ENCODE data around the gene TNP1.
A peak's percentile ranks its signal among the peaks of the same experiment; 100 is the strongest.

The TNP1 gene

DNA sequence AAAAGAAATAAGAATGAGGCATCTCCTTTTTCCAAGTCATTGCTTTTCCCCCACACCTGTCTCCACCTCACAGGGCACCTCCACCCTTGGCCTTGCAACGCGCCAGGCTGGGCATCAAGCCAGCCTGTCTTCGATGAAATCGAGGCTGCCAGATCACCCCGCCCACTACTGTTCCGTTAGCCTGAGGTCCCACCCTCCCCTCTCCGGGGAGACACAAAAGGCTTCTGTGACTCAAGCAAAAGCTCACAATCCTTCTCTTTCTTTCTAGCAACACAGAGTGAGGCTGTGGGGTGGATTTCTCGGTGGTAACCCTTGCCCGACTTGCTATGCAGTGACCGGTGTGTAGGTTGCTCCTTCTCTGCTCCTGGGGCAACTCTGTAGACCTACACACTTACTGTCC, 9.9 kb downstream of the TNP1 start:
- Histone ChIP-seq H3K27ac (no peak overlapping the region), H4K20me1 (no peaks in the 10 kb centered on the region), H3K4me3 (no peak overlapping the region), H3K4me1 (0 out of 2 replicates have a peak, but pooled peaks cover 5% of the 10 kb centered on the region), H3K36me3 (no peaks in the 10 kb centered on the region), H3K9me3 (no peaks in the 10 kb centered on the region), H3K27me3 (no peaks in the 10 kb centered on the region), H3K4me2 (no peak overlapping the region), H3K9ac (no peak overlapping the region)
- TF ChIP-seq Cebpa-rat (IDR thresholded peaks at IDR 0.05) = no peak

DNA sequence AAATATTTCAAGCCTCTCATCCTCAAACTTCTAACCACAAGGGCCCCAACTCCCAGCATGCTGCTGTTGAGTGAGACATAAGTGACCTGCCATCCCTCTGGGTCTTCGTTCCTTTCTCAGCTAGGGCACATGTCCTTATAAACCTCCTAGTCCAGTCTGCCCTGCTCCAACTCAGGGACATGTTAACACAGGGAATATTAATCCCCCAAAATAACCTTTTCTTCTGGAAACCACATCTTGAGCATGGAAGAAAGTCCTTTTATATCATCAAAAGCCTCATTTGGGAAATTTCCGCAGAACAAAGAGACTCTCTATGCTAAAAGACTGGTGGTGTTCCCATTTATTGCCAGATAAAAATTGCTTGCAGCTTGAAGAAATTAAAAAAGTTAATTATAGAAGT, 14.4 kb downstream of the TNP1 start:
- Histone ChIP-seq H3K36me3 (no peaks in the 10 kb centered on the region), H3K9me3 (no peaks in the 10 kb centered on the region), H3K4me2 (no peak overlapping the region), H4K20me1 (no peaks in the 10 kb centered on the region), H3K27ac (no peak overlapping the region), H3K9ac (no peak overlapping the region), H3K4me3 (no peak overlapping the region), H3K4me1 (no peaks in the 10 kb centered on the region), H3K27me3 (no peaks in the 10 kb centered on the region)
- no peak for TF ChIP-seq Cebpa-rat (IDR thresholded peaks at IDR 0.05)

DNA sequence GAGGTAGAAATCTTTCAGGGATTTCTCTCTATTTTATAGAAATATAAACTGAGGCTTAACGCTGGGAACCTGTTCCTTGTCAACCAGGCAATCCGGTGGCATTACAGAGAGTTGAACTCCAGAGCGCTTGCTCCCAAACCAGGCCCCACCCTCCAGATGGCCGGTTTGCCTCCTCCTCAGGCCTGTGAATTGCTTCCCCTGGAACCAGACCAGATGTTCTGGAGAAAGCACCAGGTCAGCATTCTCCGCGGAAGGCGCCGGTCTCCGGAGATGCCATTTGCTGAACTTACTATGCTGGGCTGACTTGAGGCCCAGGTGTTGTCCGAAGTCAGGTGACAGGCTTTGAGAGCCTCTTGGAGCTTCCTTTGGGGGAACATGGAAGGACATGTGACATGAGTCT, 17.2 kb downstream of the TNP1 start:
- H3K4me3 ChIP-seq = no peak overlapping the region
- no peaks in the 10 kb centered on the region for H3K9me3 ChIP-seq
- no peaks in the 10 kb centered on the region for H3K4me1 ChIP-seq
- H3K9ac ChIP-seq = no peak overlapping the region
- H3K27ac ChIP-seq = no peak overlapping the region
- no peak overlapping the region for H3K4me2 ChIP-seq
- no peaks in the 10 kb centered on the region for H4K20me1 ChIP-seq
- no peak for TF ChIP-seq Cebpa-rat (IDR thresholded peaks at IDR 0.05)
- H3K27me3 ChIP-seq = no peaks in the 10 kb centered on the region
- no peaks in the 10 kb centered on the region for H3K36me3 ChIP-seq

DNA sequence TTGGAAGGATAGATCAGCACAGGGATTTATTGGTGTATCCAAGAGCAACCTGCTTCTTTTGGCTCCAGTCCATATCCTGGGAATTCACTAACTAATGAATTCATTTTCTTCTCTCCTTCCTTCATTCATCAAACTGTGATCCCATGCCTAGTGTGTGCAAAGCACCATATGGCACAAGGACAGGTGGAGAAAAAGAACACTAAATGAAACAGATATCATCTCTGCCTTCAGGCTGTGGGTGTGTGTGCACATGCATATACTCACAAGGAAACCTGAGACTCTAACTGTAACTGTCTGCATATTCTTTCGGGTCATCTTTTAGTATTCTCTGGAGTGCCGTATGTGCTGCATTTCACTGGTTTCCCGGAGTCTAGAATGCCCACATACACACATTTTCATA, 20.2 kb downstream of the TNP1 start:
- no peak overlapping the region for H3K4me3 ChIP-seq
- H4K20me1 ChIP-seq = no peaks in the 10 kb centered on the region
- no peak for TF ChIP-seq Cebpa-rat (IDR thresholded peaks at IDR 0.05)
- no peaks in the 10 kb centered on the region for H3K36me3 ChIP-seq
- no peak overlapping the region for H3K9ac ChIP-seq
- H3K27ac ChIP-seq = no peak overlapping the region
- H3K4me1 ChIP-seq = no peaks in the 10 kb centered on the region
- H3K4me2 ChIP-seq = no peak overlapping the region
- H3K27me3 ChIP-seq = no peaks in the 10 kb centered on the region
- no peaks in the 10 kb centered on the region for H3K9me3 ChIP-seq

DNA sequence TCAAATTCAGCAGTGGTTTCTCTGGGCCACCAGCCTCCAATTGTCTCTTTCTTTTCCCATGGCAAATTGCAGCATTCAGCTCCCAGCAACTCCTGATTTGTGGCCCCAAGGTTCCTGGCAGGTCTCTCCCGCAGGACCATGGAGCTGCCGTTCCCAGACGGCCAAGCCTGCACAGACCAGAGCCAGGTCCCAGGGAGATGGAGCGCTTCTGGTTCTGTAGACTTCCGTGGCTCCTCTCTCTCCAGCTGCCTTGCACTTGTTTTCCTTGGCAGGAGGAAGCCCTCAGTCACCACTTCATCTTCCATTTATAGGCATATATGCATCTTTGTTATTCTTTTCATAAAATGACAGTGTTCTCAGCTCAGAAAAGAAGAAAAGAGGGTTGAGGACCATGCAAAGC, 21.7 kb downstream of the TNP1 start:
- no peaks in the 10 kb centered on the region for H4K20me1 ChIP-seq
- H3K4me3 ChIP-seq = no peak overlapping the region
- H3K27me3 ChIP-seq = no peaks in the 10 kb centered on the region
- no peak for TF ChIP-seq Cebpa-rat (IDR thresholded peaks at IDR 0.05)
- no peak overlapping the region for H3K4me2 ChIP-seq
- no peak overlapping the region for H3K9ac ChIP-seq
- H3K9me3 ChIP-seq = no peaks in the 10 kb centered on the region
- no peaks in the 10 kb centered on the region for H3K4me1 ChIP-seq
- H3K36me3 ChIP-seq = no peaks in the 10 kb centered on the region
- H3K27ac ChIP-seq = no peak overlapping the region

DNA sequence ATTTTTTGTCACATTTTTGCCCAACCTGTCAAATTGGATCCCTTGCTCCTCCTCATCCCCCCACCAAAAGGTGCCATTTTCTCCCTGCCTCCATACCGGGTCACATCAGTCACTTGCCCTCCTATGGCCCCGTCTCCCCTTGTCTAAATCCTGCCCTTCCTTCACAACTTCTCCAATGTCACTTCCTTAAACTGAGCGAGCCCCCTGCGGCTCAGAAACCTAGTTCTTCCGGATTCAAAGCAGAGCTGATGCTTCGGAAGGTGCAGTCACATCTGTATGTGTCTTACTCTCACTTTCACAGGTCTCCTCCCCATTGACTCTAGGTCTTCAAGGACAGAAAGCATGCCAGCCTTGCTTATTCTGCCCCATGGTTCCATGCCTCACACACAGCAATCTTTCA, 22.1 kb downstream of the TNP1 start:
- no peak for TF ChIP-seq Cebpa-rat (IDR thresholded peaks at IDR 0.05)
- no peak overlapping the region for H3K27ac ChIP-seq
- H3K4me3 ChIP-seq = no peak overlapping the region
- H3K9me3 ChIP-seq = no peaks in the 10 kb centered on the region
- H3K9ac ChIP-seq = no peak overlapping the region
- H3K27me3 ChIP-seq = no peaks in the 10 kb centered on the region
- no peaks in the 10 kb centered on the region for H4K20me1 ChIP-seq
- no peaks in the 10 kb centered on the region for H3K36me3 ChIP-seq
- no peaks in the 10 kb centered on the region for H3K4me1 ChIP-seq
- no peak overlapping the region for H3K4me2 ChIP-seq

DNA sequence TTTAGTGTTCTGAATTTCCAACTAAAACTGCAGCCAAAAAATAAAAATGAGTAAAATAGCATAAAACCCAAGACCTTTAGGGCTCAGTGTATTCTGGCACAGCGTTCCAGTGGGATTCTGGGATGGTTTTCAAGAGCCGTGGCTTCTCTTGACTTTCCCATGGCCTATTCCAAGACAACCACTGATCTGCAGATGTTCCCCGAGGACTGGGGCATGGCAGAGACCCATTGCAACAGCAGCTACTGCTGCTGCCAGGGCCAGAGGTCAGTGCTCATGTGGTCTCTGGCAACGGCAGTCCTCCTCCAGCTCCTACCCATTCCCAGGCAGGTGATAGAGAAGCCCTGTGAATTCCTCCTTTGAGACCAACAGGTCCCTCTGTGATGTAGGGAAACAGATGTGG, 26.8 kb downstream of the TNP1 start:
- H3K4me2 ChIP-seq = no peak overlapping the region
- no peaks in the 10 kb centered on the region for H4K20me1 ChIP-seq
- no peaks in the 10 kb centered on the region for H3K36me3 ChIP-seq
- no peak overlapping the region for H3K4me3 ChIP-seq
- H3K9me3 ChIP-seq = no peaks in the 10 kb centered on the region
- no peaks in the 10 kb centered on the region for H3K27me3 ChIP-seq
- no peak for TF ChIP-seq Cebpa-rat (IDR thresholded peaks at IDR 0.05)
- H3K9ac ChIP-seq = no peak overlapping the region
- H3K27ac ChIP-seq = no peak overlapping the region
- H3K4me1 ChIP-seq = peaks cover 5% of the 10 kb centered on the region; the same call in 1 of the 2 replicates

DNA sequence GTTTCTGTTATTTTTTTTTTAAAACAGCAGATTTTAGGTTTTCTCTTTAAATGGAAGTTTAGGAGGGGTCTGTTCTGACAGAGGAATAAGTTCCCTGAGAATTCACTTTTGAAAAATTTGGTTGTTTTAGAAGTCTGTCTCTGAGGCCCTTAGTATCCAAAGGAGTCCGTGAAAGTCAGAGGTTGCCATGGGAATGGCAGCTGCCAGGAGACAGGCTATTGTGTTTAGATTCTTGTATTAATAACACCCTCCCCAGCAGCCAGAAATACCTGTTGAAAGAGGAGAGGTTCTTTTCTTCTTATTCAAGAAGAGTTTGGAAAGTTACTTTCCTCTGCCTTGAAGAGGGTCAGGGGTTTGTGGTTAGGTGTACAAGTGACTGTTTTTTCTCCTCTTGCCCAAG, 29.5 kb downstream of the TNP1 start:
- no peak for TF ChIP-seq Cebpa-rat (IDR thresholded peaks at IDR 0.05)
- Histone ChIP-seq H3K4me3 (no peak overlapping the region), H3K9ac (no peak overlapping the region), H3K27me3 (no peaks in the 10 kb centered on the region), H3K4me1 (peaks cover 5% of the 10 kb centered on the region; the same call in 1 of the 2 replicates), H4K20me1 (no peaks in the 10 kb centered on the region), H3K27ac (no peak overlapping the region), H3K4me2 (no peak overlapping the region), H3K36me3 (no peaks in the 10 kb centered on the region), H3K9me3 (no peaks in the 10 kb centered on the region)

DNA sequence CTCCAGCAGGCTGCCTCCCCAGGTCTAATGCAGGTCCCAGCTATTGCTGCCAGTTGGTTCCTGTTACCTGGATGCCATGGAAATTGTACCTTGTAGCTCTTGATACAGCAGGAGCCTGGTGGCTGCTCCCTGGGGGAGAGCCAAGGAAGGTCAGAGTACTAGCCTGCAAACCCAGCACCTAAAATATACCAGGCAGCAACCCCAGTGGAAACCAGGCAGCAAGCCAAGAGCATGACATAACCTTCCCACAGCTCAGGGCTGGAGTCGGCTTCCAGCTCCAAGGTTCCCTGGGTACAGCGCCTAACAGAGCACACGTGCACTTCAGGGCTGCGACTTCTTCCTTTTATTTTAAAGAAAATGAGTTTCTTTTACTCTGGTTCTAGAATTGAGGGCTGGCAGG, 30.3 kb downstream of the TNP1 start:
- H3K4me1 ChIP-seq = peaks cover 5% of the 10 kb centered on the region; the same call in 1 of the 2 replicates
- H3K9ac ChIP-seq = no peak overlapping the region
- no peaks in the 10 kb centered on the region for H3K9me3 ChIP-seq
- H3K27me3 ChIP-seq = no peaks in the 10 kb centered on the region
- TF ChIP-seq Cebpa-rat (IDR thresholded peaks at IDR 0.05) = no peak
- no peak overlapping the region for H3K4me3 ChIP-seq
- no peak overlapping the region for H3K27ac ChIP-seq
- H3K36me3 ChIP-seq = no peaks in the 10 kb centered on the region
- no peaks in the 10 kb centered on the region for H4K20me1 ChIP-seq
- H3K4me2 ChIP-seq = peak overlapping the region; percentile 12; the same call in 1 of the 2 replicates

DNA sequence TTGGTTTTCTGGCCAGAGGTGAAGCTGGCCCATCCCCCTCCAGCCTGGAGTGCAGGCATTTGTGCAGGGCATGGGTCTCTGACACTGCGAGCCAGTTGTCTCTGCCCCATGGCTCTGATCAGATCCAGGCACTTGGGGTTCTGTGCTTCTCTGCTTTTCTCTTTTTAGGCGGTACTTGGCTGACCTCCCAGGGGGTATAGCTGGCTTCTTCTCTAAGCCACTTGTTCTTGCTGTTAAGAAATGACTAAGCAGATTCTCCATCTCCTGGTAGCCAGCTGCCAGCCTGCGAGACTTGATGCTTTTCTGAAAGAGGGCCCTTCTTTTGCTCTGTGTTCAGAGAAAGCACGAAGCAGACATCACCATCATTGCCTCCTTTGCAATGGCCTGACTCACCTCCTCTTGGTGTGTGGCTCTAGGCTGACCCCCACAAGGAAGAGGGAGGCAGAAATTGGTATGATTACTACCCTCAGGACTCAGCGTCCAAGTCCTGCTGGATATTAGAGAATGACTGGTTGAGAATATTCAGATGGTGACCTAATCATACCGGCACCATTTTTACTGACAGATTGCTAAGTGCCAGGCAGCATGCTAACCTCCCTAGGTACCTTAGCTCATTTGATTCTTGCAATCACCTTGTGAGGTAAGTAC, 32.7 kb downstream of the TNP1 start:
- Histone ChIP-seq H3K4me1 (peaks cover 5% of the 10 kb centered on the region; the same call in 1 of the 2 replicates), H3K27ac (no peak overlapping the region), H3K9ac (no peak overlapping the region), H3K4me2 (no peak overlapping the region), H4K20me1 (no peaks in the 10 kb centered on the region), H3K36me3 (no peaks in the 10 kb centered on the region), H3K27me3 (no peaks in the 10 kb centered on the region), H3K4me3 (no peak overlapping the region), H3K9me3 (no peaks in the 10 kb centered on the region)
- no peak for TF ChIP-seq Cebpa-rat (IDR thresholded peaks at IDR 0.05)

DNA sequence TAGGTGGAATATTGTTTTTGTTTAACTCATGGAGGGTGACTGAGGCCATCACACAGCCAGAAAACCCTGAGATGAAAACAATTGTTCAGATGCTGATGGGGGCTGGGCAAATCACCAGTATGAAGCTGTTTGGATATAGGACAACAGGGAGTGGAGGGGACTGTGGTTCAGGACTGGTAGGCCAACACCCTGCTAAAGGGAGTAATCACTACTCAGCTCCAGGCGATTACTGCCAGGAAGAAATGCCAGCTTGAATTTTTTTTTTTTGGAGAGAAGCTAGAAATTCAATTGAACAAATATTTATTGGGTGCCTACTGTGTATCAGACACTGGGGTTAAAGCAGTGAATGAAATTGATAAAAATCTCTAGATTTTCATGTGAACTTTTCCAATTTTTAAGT, 37.4 kb downstream of the TNP1 start:
- no peak for TF ChIP-seq Cebpa-rat (IDR thresholded peaks at IDR 0.05)
- H3K36me3 ChIP-seq = no peaks in the 10 kb centered on the region
- H3K27me3 ChIP-seq = no peaks in the 10 kb centered on the region
- no peaks in the 10 kb centered on the region for H4K20me1 ChIP-seq
- no peaks in the 10 kb centered on the region for H3K4me1 ChIP-seq
- H3K4me2 ChIP-seq = no peak overlapping the region
- H3K27ac ChIP-seq = no peak overlapping the region
- no peak overlapping the region for H3K9ac ChIP-seq
- no peak overlapping the region for H3K4me3 ChIP-seq
- no peaks in the 10 kb centered on the region for H3K9me3 ChIP-seq
